HCT116 (cell line): Measurements from ENCODE around the gene TNNI2. TPM values are rescaled to one million over a fixed set of nuclear protein-coding genes. Genes with fewer than 3 reads are reported as not detected.

ENCODE experiments used
- ATAC-seq: fragments of 200-7000 bp; cut with Tn5 transposase; 2 replicates; pipeline ENCODE4 v1.9.1; 2020; ENCODE audit warnings: mild to moderate bottlenecking, moderate library complexity
- BruUV-seq: library from RNA; stranded (reverse); fragments of 400-500 nt; replicated peaks from 2 replicates; lab custom pipeline; 2021; lab: Mats Ljungman, UMichigan
- CTCF ChIA-PET: fragments of 300-600 bp; sonication (Branson Sonifier 250); formaldehyde crosslinking; loops from one replicate; lab custom pipeline; 2021; ENCODE audit warnings: antibody characterized with exemption; lab: Charles Lee
- POLR2A ChIA-PET: fragments of 300-600, 350-600 bp; sonication (Branson Sonifier 250); formaldehyde crosslinking; loops from one replicate; lab custom pipeline; 2021; ENCODE audit warnings: antibody characterized with exemption; lab: Charles Lee
- RAD21 ChIA-PET, 2 experiments: fragments of 300-600 bp; sonication (Branson Sonifier 250); formaldehyde crosslinking; loops; one replicate each; lab custom pipeline; 2023; ENCODE audit warnings: low total read pairs in 2 of 2; ENCODE audit not compliant: uncharacterized antibody in 2 of 2, unreplicated experiment in 2 of 2, low non-redundant PET in 1 of 2; lab: Charles Lee
- DNase-seq: peaks from one replicate; pipeline ENCODE4 v3.0.0-alpha.2; 2010; ENCODE audit warnings: low read depth, low spot score
- H2AFZ ChIP-seq: fragments of 200-600 bp; shearing (Covaris generic), sonication (generic); 2 replicates; pipeline ENCODE4 v1.6.1; 2017; ENCODE audit warnings: low read depth, mixed run types, mixed read lengths, antibody characterized with exemption, low read length; ENCODE audit not compliant: poor library complexity, severe bottlenecking
- H3K27ac ChIP-seq: 2 replicates; pipeline ENCODE4 v1.5.1; 2012; ENCODE audit warnings: low read depth, low read length
- H3K27me3 ChIP-seq: fragments of 200-600 bp; sonication (generic); 2 replicates; pipeline ENCODE4 v1.6.1; 2016; ENCODE audit warnings: mixed run types, low read length, mixed read lengths; ENCODE audit not compliant: insufficient read depth
- H3K36me3 ChIP-seq, 2 experiments: fragments of 200-500 bp in 1 of 2; fragments of 200-600 bp in 1 of 2; sonication (Bioruptor generic) in 1 of 2; sonication (generic) in 1 of 2; 2 replicates each; pipeline versions ENCODE4 v1.5.1 to v1.6.1; 2014 to 2016; ENCODE audit warnings: low read length in 2 of 2, inconsistent platforms in 1 of 2, mixed read lengths in 1 of 2, mixed run types in 1 of 2; ENCODE audit not compliant: insufficient read depth in 2 of 2, control insufficient read depth in 1 of 2
- H3K4me1 ChIP-seq, 2 experiments: fragments of 200-600 bp in 1 of 2; sonication (generic) in 1 of 2; 2 replicates each; pipeline versions ENCODE4 v1.5.1 to v1.6.1; 2012 to 2017; ENCODE audit warnings: low read length in 2 of 2, inconsistent platforms in 1 of 2, mild to moderate bottlenecking in 1 of 2, mixed read lengths in 1 of 2, mixed run types in 1 of 2, moderate library complexity in 1 of 2; ENCODE audit not compliant: insufficient read depth in 2 of 2, control insufficient read depth in 1 of 2
- H3K4me2 ChIP-seq: fragments of 200-600 bp; sonication (generic); 2 replicates; pipeline ENCODE4 v1.6.1; 2017; ENCODE audit warnings: mixed run types, low read length, mixed read lengths
- H3K4me3 ChIP-seq, 2 experiments: fragments of 200-600 bp in 1 of 2; sonication (generic) in 1 of 2; replicated peaks in 1 of 2; 2 replicates each; pipeline ENCODE4 v1.5.1; 2011 to 2016; ENCODE audit warnings: low read length in 2 of 2, control low read depth in 1 of 2, low read depth in 1 of 2, mild to moderate bottlenecking in 1 of 2, mixed read lengths in 1 of 2, mixed run types in 1 of 2
- H3K79me2 ChIP-seq: fragments of 200-600 bp; sonication (generic); 2 replicates; pipeline ENCODE4 v1.6.1; 2017; ENCODE audit warnings: mild to moderate bottlenecking, mixed run types, low read length, moderate library complexity, mixed read lengths; ENCODE audit not compliant: insufficient read depth
- H3K9ac ChIP-seq: fragments of 200-600 bp; sonication (generic); 2 replicates; pipeline ENCODE4 v1.6.1; 2016; ENCODE audit warnings: low read length, mixed read lengths
- H3K9me2 ChIP-seq: fragments of 200-600 bp; sonication (generic), shearing (Covaris generic); 2 replicates; pipeline ENCODE4 v1.6.1; 2017; ENCODE audit warnings: mixed run types, mild to moderate bottlenecking, moderate library complexity; ENCODE audit not compliant: insufficient read depth
- H3K9me3 ChIP-seq, 2 experiments: fragments of 200-500 bp in 1 of 2; fragments of 200-600 bp in 1 of 2; sonication (Bioruptor generic) in 1 of 2; sonication (generic) in 1 of 2; 2 replicates each; pipeline ENCODE4 v1.6.1; 2014 to 2017; ENCODE audit warnings: low read length in 2 of 2, mixed read lengths in 2 of 2, inconsistent platforms in 1 of 2, low read depth in 1 of 2, mild to moderate bottlenecking in 1 of 2, mixed run types in 1 of 2, moderate library complexity in 1 of 2; ENCODE audit not compliant: control insufficient read depth in 1 of 2, insufficient read depth in 1 of 2
- H4K20me1 ChIP-seq: fragments of 200-600 bp; sonication (generic), shearing (Covaris generic); 2 replicates; pipeline ENCODE4 v1.6.1; 2017; ENCODE audit warnings: mixed run types, mild to moderate bottlenecking, moderate library complexity; ENCODE audit not compliant: insufficient read depth
- ATF3 ChIP-seq: IDR thresholded peaks from 2 replicates; pipeline ENCODE4 v1.6.1; 2012
- CEBPB ChIP-seq: IDR thresholded peaks from 2 replicates; pipeline ENCODE4 v1.6.1; 2012; ENCODE audit warnings: low read depth
- EGR1 ChIP-seq: IDR thresholded peaks from 2 replicates; pipeline ENCODE4 v1.6.1; 2012; ENCODE audit warnings: low read depth
- EZH2 ChIP-seq: fragments of 200-600 bp; sonication (generic); IDR thresholded peaks from 2 replicates; pipeline ENCODE4 v1.6.1; 2017; ENCODE audit warnings: antibody characterized with exemption, mixed run types
- EZH2phosphoT487 ChIP-seq: fragments of 200-600 bp; IDR thresholded peaks from 2 replicates; pipeline ENCODE4 v1.6.1; 2018; ENCODE audit warnings: antibody characterized with exemption, borderline replicate concordance
- FOSL1 ChIP-seq: IDR thresholded peaks from 2 replicates; pipeline ENCODE4 v1.6.1; 2012; ENCODE audit warnings: low read depth
- POLR2A ChIP-seq: IDR thresholded peaks from 2 replicates; pipeline ENCODE4 v1.7.0; 2011; ENCODE audit warnings: borderline replicate concordance; ENCODE audit not compliant: insufficient read depth, insufficient read length; ENCODE audit errors: extremely low read depth
- POLR2AphosphoS5 ChIP-seq: IDR thresholded peaks from 2 replicates; pipeline ENCODE4 v1.6.1; 2011; ENCODE audit warnings: mild to moderate bottlenecking, low read depth, low read length, moderate library complexity
- SIN3A ChIP-seq: IDR thresholded peaks from 2 replicates; pipeline ENCODE4 v1.6.1; 2012; ENCODE audit warnings: low read depth
- SP1 ChIP-seq: IDR thresholded peaks from 2 replicates; pipeline ENCODE4 v1.6.1; 2012; ENCODE audit warnings: low read depth
- YY1 ChIP-seq: IDR thresholded peaks from 2 replicates; pipeline ENCODE4 v1.6.1; 2011; ENCODE audit warnings: low read length, low read depth, moderate library complexity, mild to moderate bottlenecking; ENCODE audit not compliant: insufficient replicate concordance; ENCODE audit errors: extremely low read depth
- intact Hi-C: fragments of 100-400 bp; cut with micrococcal nuclease; formaldehyde crosslinking; loops from 2 replicates; pipeline ENCODE4 v1.10.0; 2022
- total RNA-seq: library from RNA; stranded (reverse); gene quantifications from one replicate; pipeline ENCODE4 v1.2.1, GENCODE V29; 2021; ENCODE audit not compliant: unreplicated experiment
- TF ChIP-seq, protein P1 (sequence below): IDR thresholded peaks from 2 replicates; pipeline ENCODE4 v1.6.1; 2011; ENCODE audit warnings: mild to moderate bottlenecking, low read length, moderate library complexity; ENCODE audit not compliant: insufficient replicate concordance; ENCODE audit errors: extremely low read depth

Gene TNNI2
- total RNA-seq, 1 experiment from 2014 or later, result not detected

DNA sequence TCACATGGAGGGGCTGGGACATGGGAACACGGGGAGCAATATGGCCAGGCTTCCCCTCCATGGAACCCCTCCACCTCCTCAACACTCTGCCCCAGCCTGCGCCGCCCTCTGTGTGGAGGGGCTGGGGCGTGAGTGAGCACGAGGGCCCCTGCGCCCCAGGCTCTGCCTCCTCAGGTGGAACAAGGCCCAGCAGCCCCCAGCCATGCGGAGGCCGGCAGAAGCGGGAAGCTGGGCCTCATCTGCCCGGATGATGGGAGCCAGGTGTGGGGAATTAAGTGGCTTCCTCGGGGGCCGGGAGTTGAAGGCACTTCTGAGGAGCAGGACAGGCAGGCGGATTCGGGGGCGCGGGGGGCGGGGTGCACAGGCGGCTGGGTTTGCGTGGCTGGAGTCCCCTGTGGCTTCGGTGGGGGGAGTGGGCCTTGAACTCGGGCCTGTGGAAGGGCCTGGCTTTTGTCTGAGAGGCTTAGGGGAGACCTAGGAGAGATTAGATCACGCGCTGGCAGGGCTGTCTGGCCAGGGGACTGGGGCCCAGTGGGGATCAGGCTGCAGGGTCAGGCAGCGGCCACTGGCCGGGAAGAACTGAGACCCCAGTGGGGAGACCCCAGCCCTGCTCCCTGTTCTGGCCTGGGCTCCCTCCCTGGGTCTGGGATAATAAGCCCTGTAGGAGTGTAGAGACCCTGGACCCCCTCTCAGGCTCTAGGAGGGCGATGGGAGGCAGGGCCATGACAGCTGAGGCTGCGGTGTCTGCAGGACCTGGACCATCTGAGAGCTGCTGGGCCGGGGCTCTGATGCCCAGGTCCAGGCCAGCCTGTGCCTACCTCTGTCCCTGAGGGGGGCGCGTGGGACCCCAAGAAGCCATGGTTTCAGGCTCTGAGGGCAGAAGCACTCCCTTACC is 39.6 kb downstream of the TNNI2 start:
- DNase-seq (no peak), ATAC-seq (no peak)
- POLR2A ChIA-PET, result no interaction called here
- no TSS peak for BruUV-seq
- H3K27me3 ChIP-seq, result no peaks in the 10 kb centered on the region
- no peaks in the 10 kb centered on the region for H3K79me2 ChIP-seq
- no peak overlapping the region for H3K4me2 ChIP-seq
- no peaks in the 10 kb centered on the region for H3K9me2 ChIP-seq
- no peak overlapping the region for H3K9ac ChIP-seq
- H3K9me3 ChIP-seq, result no peaks in the 10 kb centered on the region
- intact Hi-C loops, result no loop called here
- no peak overlapping the region for H3K4me3 ChIP-seq
- H2AFZ ChIP-seq, result no peak overlapping the region
- RAD21 ChIA-PET, result no interaction called here
- TF ChIP-seq EZH2phosphoT487 (no peak), CEBPB (no peak), SP1 (no peak), FOSL1 (no peak), ATF3 (no peak), EZH2 (no peak), YY1 (no peak), EGR1 (no peak), POLR2AphosphoS5 (no peak), POLR2A (no peak), SIN3A (no peak)
- TF ChIP-seq, protein P1, sequence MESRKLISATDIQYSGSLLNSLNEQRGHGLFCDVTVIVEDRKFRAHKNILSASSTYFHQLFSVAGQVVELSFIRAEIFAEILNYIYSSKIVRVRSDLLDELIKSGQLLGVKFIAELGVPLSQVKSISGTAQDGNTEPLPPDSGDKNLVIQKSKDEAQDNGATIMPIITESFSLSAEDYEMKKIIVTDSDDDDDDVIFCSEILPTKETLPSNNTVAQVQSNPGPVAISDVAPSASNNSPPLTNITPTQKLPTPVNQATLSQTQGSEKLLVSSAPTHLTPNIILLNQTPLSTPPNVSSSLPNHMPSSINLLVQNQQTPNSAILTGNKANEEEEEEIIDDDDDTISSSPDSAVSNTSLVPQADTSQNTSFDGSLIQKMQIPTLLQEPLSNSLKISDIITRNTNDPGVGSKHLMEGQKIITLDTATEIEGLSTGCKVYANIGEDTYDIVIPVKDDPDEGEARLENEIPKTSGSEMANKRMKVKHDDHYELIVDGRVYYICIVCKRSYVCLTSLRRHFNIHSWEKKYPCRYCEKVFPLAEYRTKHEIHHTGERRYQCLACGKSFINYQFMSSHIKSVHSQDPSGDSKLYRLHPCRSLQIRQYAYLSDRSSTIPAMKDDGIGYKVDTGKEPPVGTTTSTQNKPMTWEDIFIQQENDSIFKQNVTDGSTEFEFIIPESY, result no peak
- H3K4me1 ChIP-seq, result peaks cover 0 to 4% of the 10 kb centered on the region in 2 experiments; a peak in 1 of 4 replicates
- CTCF ChIA-PET, result no interaction called here
- no peak overlapping the region for H3K27ac ChIP-seq
- no peaks in the 10 kb centered on the region for H3K36me3 ChIP-seq
- H4K20me1 ChIP-seq, result no peaks in the 10 kb centered on the region
